ENCODE measurements around the gene ZNF559. TPM values are rescaled to one million over a fixed set of nuclear protein-coding genes. Genes with fewer than 3 reads are reported as not detected.
A peak's percentile ranks its signal among the peaks of the same experiment; 100 is the strongest.
"Not testable (repeated sequence)": the region's sequence is repeated elsewhere in the genome, so short reads cannot be mapped to it uniquely, and the experiment has no call there.

The ZNF559 gene
- 10 to 100 TPM; 11.6 to 52.2 (median 16.9) TPM for total RNA-seq
- polyA plus RNA-seq, result 10 to 100 TPM in 1 of 3 donors, 1 to 10 TPM in 2; 7.3 to 18.8 (median 9.6) TPM
- long read RNA-seq, donor 1, result 0 reads
- long read RNA-seq, donor 2, partial matches to known transcripts, result 0 of 1 reads
- long read RNA-seq, donor 2, other reads (novel, unspliced or antisense), result 0 of 1 reads
- long read RNA-seq, donor 3, result 0 reads
- long read RNA-seq, donor 4, result 0 reads
- long read RNA-seq, donor 5, partial matches to known transcripts, result 0 of 1 reads
- long read RNA-seq, donor 5, other reads (novel, unspliced or antisense), result 0 of 1 reads
- long read RNA-seq, donor 6, partial matches to known transcripts, result 0 of 2 reads
- long read RNA-seq, donor 6, other reads (novel, unspliced or antisense), result 0 of 2 reads
- long read RNA-seq, donor 7, partial matches to known transcripts, result 0 of 1 reads
- long read RNA-seq, donor 7, other reads (novel, unspliced or antisense), result 0 of 1 reads
- long read RNA-seq, donor 8, partial matches to known transcripts, result 0 of 1 reads
- long read RNA-seq, donor 8, other reads (novel, unspliced or antisense), result 0 of 1 reads
- long read RNA-seq, donor 9, partial matches to known transcripts, result 0 of 1 reads
- long read RNA-seq, donor 9, other reads (novel, unspliced or antisense), result 0 of 1 reads
- long read RNA-seq, donor 10, result 0 reads

DNA sequence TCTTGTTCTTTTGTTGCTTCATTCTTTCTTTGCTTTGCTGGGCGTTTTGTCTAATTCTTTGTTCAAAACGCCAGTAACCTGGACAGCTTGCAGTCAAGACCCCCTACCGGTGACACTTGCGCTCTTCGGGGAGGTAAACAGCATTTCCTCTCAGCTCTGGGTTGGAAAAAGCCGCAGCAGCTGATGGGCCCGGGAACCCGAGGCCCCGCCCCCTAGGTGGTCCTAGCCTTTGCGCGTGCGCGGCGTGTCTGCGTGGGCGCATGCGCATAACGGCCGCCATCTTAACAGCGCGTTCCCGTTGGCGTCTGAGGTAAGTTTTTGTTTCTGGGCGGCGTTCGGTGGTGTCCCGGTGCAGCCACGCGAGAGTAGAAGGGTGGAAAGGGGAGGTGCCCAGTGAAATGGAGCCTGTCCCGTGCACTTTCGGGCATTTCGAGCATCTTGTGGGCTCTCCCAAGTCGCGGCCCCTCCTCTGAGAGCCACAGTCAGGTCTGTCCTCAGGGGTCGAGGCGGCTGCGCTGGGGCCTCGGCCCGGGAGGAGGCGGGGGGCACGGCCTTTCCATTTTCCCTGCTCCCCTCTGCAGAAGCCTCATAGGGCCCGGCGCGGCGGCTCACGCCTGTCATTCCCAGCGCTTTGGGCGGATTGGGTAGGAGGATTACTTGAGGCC is at the start of gene ZNF559:
ZNF559 (plus strand) TSS at position 261 of the 665 bp plus-strand sequence. CDS start 14,371 bp downstream, outside the sequence.
- Histone ChIP-seq H3K27me3 (no peaks in the 10 kb centered on the region), H3K4me3 (peak within 1 kb of the TSS; percentile 69 to 85 (median 78)), H3K9me3 (peaks cover 0 to 70% (median 35%) of the 10 kb centered on the region in 4 donors), H3K36me3 (peaks cover 0 to 39% (median 20%) of the 10 kb centered on the region in 4 donors), H3K4me1 (peaks cover 11 to 20% (median 16%) of the 10 kb centered on the region in 4 donors), H3K27ac (peak within 1 kb of the TSS; percentile 90 to 93 (median 92))
- intact Hi-C loops (cut with DNase I; ENCODE audit: low total_unique reads), result no loop called here
- peak; percentile 94 to 99 for DNase-seq
- TF ChIP-seq, protein P1, sequence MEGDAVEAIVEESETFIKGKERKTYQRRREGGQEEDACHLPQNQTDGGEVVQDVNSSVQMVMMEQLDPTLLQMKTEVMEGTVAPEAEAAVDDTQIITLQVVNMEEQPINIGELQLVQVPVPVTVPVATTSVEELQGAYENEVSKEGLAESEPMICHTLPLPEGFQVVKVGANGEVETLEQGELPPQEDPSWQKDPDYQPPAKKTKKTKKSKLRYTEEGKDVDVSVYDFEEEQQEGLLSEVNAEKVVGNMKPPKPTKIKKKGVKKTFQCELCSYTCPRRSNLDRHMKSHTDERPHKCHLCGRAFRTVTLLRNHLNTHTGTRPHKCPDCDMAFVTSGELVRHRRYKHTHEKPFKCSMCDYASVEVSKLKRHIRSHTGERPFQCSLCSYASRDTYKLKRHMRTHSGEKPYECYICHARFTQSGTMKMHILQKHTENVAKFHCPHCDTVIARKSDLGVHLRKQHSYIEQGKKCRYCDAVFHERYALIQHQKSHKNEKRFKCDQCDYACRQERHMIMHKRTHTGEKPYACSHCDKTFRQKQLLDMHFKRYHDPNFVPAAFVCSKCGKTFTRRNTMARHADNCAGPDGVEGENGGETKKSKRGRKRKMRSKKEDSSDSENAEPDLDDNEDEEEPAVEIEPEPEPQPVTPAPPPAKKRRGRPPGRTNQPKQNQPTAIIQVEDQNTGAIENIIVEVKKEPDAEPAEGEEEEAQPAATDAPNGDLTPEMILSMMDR (IDR thresholded peaks at IDR 0.05), result peak in 1 of 7 experiments; percentile 26
- TF ChIP-seq POLR2AphosphoS5 (IDR thresholded peaks at IDR 0.05), result peak in 2 of 3 donors; percentile 75 to 85
- no peak for TF ChIP-seq EP300 (IDR thresholded peaks at IDR 0.05)
- no peak for TF ChIP-seq POLR2A (IDR thresholded peaks at IDR 0.05)
- WGBS, 5 donors, result 0 to 1% (median 1%) methylated on average over 37 to 48 of the region's 48 CpGs

DNA sequence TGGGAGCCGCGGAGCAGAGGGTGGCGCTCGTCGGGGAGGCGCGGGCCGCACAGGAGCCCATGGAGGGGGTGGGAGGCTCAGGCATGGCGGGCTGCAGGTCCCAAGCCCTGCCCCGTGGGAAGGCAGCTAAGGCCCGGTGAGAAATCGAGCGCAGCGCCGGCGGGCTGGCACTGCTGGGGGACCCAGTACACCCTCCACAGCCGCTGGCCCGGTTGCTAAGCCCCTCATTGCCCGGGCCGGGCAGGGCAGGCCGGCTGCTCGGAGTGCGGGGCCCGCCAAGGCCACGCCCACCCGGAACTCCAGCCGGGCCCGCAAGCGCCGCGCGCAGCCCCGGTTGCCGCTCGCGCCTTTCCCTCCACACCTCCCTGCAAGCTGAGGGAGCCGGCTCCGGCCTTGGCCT is 40.5 kb upstream of the ZNF559 start:
- H3K27me3 ChIP-seq; H3K27ac ChIP-seq; H3K36me3 ChIP-seq; H3K4me1 ChIP-seq; H3K4me3 ChIP-seq; intact Hi-C loops (cut with DNase I; ENCODE audit: low total_unique reads): not testable (repeated sequence)
- 0 to 22% (median 13%) methylated on average over 6 to 38 of the region's 38 CpGs for WGBS, 5 donors
- peak in 1 of 2 donors; percentile 30 for DNase-seq
- peaks cover 27 to 91% (median 78%) of the 10 kb centered on the region in 4 donors for H3K9me3 ChIP-seq

DNA sequence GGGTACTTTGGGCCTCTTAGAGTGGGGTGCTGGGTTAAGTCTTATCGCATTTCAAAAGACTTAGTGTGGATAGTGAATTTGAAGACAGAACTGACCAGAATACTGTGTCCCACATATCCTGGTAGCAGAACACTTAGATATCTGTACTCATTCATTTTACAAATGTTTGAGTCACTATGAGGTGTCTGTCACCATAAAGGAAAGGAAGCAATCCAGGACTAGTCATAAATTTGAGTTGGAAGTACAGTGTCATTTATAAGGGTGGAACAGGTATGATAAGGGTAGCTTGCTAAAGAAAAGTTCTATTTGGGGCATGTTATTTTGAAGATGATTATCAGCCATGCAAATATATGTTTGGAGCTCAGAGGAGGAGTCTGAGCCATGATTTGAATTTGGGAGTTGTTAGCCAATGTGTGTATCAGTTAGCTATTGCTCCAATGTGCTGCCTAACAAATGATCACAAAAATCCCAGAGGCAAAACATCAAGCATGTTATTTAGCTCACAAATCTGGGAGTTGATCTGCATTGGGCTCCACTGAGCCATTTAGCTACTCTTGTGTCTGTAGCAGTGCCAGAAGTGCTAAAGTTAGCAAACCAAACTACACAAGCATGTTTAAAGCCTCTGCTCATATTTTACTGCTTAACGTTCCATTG is 34.6 kb upstream of the ZNF559 start:
- TF ChIP-seq POLR2A (IDR thresholded peaks at IDR 0.05) (no peak), POLR2AphosphoS5 (IDR thresholded peaks at IDR 0.05) (no peak), EP300 (IDR thresholded peaks at IDR 0.05) (no peak)
- TF ChIP-seq, protein P1 (IDR thresholded peaks at IDR 0.05), result no peak
- H3K9me3 ChIP-seq, result peaks cover 42 to 100% (median 87%) of the 10 kb centered on the region in 4 donors
- H3K4me3 ChIP-seq, result no peak overlapping the region
- H3K27ac ChIP-seq, result no peak overlapping the region
- no peaks in the 10 kb centered on the region for H3K27me3 ChIP-seq
- peaks cover 20 to 65% (median 37%) of the 10 kb centered on the region in 4 donors for H3K36me3 ChIP-seq
- no peaks in the 10 kb centered on the region for H3K4me1 ChIP-seq
- intact Hi-C loops (cut with DNase I; ENCODE audit: low total_unique reads), result no loop called here
- no peak for DNase-seq
- WGBS, 5 donors, result 95 to 98% (median 97%) methylated on average over 2 of the region's 2 CpGs

DNA sequence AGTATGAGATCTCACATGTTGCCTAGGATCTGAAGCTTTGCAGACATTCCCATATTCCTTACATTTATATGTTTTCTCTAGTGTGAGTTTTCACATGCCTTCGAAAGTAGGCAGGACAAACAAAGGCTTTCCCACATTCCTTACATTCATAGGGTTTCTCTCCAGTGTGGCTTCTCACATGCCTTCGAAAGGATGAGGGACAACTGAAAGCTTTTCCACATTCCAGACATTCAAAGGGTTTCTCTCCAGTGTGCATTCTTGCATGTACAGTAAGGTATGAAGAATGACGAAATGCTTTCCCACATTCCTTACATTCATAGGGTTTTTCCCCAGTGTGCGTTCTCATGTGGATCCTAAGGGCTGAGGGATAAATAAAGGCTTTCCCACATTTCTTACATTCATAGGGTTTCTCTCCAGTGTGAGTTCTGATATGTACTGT is 28.5 kb upstream of the ZNF559 start:
- H3K9me3 ChIP-seq, result peaks cover 80 to 100% (median 93%) of the 10 kb centered on the region in 4 donors
- H3K27ac ChIP-seq, result no peak overlapping the region
- H3K4me1 ChIP-seq, result no peaks in the 10 kb centered on the region
- no peak overlapping the region for H3K4me3 ChIP-seq
- no peaks in the 10 kb centered on the region for H3K27me3 ChIP-seq
- no peak for TF ChIP-seq POLR2AphosphoS5 (IDR thresholded peaks at IDR 0.05)
- TF ChIP-seq, protein P1 (IDR thresholded peaks at IDR 0.05), result no peak
- TF ChIP-seq POLR2A (IDR thresholded peaks at IDR 0.05), result no peak
- no peak for TF ChIP-seq EP300 (IDR thresholded peaks at IDR 0.05)
- WGBS, 5 donors, result 89 to 99% (median 96%) methylated on average over 4 of the region's 4 CpGs
- DNase-seq, result no peak
- intact Hi-C loops (cut with DNase I; ENCODE audit: low total_unique reads), result no loop called here
- peaks cover 74 to 96% (median 84%) of the 10 kb centered on the region in 4 donors for H3K36me3 ChIP-seq
